Endothelial cell of hepatic sinusoid (primary cell): ENCODE results near the gene ATP8B3.
"Not testable (repeated sequence)": the region's sequence is repeated elsewhere in the genome, so short reads cannot be mapped to it uniquely, and the experiment has no call there.

Experiments
- in situ Hi-C: cut with HindIII; loops from 2 replicates; pipeline ENCODE4 v1.10.0; 2017; ENCODE audit warnings: low sequenced_read_pairs

Gene ATP8B3

GRCh38 chr19:1804858-1805257, 7.2 kb downstream of the ATP8B3 start:
- in situ Hi-C loops: loop anchor here (5.0 kb wide), 1 partner anchor 73 kb away; no protein-coding TSS in a partner anchor

- in situ Hi-C loops: no loop called here
These were observed 12.3 kb downstream of the ATP8B3 start for GRCh38 chr19:1799695-1800342.

- in situ Hi-C loops: not testable (repeated sequence)
These were observed 14.8 kb downstream of the ATP8B3 start for GRCh38 chr19:1797313-1797712.

GRCh38 chr19:1796395-1797142, 15.5 kb downstream of the ATP8B3 start:
- in situ Hi-C loops: no loop called here

DNA sequence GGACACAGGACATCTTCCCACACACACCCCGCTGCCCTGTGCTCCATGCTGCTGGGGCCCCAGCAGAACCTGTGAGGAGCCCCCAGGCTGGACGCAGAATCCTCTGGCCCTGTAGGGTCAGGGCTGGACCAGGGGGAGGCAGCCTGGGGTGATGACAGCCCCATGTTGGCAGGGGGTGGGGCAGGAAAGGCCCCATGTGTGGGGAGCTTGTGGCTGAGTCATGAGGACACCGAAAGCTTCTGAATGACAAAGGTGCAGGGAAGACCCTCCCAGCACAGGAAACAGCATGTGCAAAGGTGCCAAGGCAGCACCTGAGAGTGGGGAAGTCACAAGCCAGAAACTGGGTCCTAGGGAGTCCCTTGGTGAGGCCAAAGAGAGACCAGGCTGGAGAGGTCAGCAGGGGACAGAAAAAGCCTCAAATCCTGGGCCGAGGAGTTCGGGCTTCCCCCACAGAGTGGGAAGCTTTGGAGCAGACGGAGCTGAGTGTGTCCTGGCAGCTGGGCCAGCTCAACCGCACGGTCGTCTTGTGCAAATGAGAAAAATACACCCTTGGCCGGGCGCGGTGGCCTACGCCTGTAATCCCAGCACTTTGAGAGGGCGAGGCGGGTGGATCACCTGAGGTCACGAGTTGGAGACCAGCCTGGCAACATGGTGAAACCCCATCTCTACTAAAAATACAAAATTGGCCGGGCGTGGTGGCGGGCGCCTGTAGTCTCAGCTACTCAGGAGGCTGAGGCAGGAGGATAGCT, 17.5 kb downstream of the ATP8B3 start:
- in situ Hi-C loops: no loop called here

DNA sequence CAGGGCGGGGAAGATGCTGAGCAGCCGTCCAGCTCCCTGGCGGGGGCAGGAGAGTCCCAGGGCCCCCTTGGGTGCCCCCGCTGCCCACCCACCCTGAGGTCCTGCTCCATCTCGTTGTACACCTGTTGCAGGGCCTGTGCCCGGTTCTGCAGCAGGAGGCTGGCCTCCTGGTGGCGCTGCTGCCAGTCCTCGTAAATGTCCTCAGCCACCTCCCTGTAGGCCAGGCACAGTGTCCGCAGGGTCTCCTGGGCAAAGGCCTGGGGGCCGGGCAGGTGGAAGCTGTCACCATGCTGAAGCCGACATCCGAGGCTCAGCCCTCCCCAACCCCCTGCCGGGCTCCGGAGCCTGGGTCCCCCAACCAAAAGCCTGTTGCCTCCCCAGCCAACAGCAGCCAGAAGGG, 20.2 kb downstream of the ATP8B3 start:
- in situ Hi-C loops: no loop called here

DNA sequence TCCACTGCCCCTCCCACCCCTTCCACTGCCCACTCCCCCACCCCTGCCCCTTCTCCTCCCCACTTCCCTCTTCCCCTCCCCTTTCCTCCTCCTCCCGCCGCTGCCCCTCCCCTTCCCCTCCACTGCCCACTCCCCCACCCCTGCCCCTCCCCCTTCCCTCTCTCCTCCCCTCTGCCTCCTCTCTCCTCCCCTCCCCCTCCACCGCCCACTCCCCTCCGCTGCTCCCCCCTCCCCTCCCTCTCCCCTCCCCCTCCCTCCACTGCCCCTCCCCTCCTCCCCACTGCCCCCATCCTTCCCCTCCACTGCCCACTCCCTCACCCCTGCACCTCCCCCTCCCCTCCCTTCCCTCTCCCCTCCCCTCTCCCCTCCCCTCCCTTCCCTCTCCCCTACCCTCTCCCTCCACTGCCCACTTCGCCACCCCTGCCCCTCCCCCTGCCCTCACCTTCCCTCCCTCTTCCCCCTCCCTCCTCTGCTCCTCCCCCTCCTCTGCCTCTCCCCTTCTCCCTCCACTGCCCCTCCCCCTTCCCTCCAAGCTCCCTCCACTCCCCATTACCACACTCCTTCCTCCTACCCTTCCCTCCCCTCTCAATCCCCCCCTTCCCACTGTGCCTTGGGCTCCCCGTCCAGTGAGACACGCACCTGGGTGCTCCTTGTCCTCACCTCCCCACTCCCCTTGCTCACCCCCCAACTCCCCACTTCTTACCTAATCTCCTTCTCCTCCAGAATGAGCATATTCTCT, 21.9 kb downstream of the ATP8B3 start:
- in situ Hi-C loops: no loop called here

- in situ Hi-C loops: no loop called here
These were observed 22.6 kb downstream of the ATP8B3 start for GRCh38 chr19:1789261-1790041.

DNA sequence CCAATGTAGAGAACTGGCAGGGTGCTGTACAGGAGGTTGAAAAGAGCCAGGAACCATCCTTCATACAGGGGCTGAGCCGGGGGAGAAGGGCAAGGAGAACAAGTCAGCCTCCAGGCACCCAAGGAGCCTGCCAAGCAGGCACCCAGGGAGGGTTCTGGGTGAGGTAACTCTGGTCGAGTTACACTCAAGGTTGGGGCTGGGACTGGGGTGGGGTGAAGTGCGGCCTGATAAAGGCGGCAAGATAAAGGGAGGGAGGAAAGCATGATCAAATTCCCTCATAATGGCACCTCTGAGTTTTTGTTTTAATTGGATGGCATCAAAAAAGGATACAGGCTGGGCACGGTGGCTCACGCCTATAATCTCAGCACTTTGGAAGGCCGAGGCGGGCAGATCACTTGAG, 25.0 kb downstream of the ATP8B3 start:
- in situ Hi-C loops: no loop called here

DNA sequence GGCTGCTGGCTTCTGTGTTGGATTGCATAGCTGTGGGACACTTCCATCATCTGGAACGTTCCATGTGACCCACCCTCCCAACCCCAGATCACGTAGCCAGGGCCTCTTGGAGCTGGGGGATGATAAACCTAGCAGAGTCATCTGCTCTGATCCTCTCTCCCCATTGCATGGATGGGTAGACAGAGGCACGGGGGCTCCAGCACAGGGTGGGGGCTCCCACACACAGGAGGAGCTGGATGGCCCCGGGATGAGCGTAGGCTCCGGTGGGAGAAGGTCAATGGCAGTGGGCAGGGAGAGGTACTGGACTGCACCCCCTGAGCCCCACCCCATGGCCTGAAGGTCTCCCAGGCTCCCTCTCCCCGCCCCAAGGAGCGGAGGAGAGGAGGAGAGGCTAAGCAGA, 25.4 kb downstream of the ATP8B3 start:
- in situ Hi-C loops: no loop called here

- in situ Hi-C loops: no loop called here
These were observed 26.8 kb downstream of the ATP8B3 start for GRCh38 chr19:1785310-1785709.

DNA sequence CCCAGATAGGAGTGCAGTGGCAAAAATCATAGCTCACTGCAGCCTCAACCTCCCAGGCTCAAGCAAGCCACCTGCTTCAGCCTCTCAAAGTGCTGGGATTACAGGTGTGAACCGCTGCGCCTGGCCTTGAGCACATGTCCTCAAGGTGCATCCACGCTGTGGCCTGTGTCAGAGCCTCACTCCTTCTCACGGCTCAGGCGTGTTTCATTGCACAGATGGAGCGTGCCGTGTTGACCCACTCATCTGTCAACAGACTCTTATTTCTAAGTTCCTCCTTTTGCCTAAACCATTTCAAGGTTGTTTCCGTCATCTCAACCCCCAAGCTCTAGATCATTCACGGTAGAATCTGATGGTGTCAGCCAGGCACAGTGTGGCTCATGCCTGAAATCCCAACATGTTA, 28.2 kb downstream of the ATP8B3 start:
- in situ Hi-C loops: no loop called here

- in situ Hi-C loops: no loop called here
These were observed 28.7 kb downstream of the ATP8B3 start for GRCh38 chr19:1783354-1783753.

DNA sequence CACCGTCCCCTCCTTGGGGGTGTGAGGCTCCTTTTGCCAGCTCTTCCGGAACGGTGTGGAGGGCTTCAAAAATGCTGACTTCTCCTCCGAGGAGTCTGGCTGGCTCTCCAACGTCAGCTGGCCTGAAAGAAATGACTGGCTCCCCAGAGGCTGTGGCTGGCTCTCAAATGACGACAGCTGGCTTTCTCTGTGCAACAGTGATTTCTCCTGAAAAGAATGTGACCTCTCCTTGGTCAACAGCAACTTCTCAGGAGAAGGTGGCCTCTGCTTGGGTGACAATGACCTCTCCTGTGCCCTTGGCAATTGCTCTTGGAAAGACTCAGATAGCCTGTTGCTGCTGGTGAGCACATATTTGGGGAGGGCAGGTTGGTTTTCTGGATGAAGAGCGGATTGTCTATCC, 29.6 kb downstream of the ATP8B3 start:
- in situ Hi-C loops: no loop called here

DNA sequence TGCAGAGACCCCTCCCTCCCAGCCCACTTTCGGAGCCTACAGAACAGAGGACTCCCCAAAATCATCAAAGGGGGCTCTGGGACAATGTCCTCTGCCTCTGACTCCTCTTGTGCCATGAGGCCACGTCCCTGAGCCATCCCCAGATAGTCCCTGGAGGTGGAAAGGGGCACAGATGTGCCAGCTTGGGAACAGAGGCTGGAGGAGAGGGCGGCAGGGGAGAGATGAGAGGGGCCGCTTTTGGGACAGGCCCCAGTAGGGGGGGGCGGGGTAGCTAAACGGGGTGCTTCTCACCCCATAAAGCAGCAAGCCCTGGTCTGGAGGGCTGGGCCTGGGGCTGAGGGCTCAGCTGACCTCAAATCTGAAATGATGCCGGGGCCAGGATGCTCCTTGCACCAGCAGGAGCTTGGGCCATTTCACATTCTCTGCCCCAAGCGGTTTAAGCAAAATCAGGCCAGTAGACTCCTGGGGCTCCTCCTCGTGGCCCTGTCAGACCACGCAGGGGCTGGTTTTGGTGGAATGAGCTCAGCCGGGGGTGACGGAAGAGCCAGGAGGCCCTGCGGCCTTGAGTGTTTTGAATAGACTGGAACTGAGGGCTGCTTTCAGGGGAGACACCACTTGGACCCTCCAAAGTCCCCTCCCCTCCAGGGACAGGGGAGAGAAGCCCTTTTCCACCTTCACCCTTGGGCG, 31.7 kb downstream of the ATP8B3 start:
- in situ Hi-C loops: no loop called here

GRCh38 chr19:1779574-1779973, 32.5 kb downstream of the ATP8B3 start:
- in situ Hi-C loops: no loop called here

DNA sequence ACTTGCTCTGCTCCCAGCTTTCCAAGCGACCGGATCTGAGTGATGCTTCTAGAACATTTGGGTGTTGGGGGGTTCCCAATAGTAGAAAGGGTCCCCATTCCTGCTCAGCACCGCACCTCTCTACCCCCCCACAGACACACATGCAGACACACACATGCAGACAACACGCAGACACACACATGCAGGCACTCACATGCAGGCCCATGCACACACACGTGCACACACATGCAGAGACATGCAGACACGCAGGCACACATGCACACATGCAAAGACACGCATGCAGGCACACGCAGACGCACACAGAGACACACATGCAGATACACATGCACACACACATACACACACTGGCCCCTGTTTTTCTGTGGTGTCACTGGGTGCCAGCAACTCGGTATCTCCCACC, 34.9 kb downstream of the ATP8B3 start:
- in situ Hi-C loops: no loop called here

GRCh38 chr19:1776606-1777147, 35.4 kb downstream of the ATP8B3 start:
- in situ Hi-C loops: no loop called here

DNA sequence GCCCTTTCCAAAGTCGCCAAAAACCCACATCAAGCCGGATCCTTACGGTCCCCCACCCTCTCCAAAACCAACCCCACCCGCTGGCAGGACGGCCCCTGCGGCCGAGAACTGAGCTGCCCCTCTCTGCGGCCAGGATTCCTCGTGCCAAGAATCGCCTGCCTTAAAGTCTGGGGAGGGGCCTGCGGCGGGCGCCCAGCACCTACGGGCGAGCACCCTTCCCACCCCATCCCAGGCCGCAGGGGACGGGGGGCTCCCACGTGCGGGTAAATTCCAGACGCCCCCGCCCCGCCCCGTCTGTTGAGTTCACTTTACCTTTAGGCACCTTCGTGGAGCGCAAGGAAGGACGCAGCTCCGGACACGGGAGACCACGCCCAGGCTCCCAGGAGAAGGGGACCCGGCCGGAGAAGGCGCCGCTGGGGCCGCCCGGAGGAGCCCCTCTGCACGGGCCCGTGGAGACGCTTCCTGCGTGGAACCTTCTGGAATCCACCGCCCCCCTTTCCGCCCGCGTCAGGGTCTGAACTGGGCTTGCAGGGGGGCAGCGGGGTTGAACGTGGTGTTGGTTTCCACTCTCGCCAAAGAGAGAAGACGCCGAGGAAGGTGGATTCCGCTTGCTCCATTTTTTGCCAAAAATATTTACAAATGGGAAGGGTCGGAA, 36.0 kb downstream of the ATP8B3 start:
- in situ Hi-C loops: no loop called here
